ENCODE measurements around the gene ADAM29.
"Not testable (repeated sequence)": the region's sequence is repeated elsewhere in the genome, so short reads cannot be mapped to it uniquely, and the experiment has no call there.

Gene ADAM29

DNA sequence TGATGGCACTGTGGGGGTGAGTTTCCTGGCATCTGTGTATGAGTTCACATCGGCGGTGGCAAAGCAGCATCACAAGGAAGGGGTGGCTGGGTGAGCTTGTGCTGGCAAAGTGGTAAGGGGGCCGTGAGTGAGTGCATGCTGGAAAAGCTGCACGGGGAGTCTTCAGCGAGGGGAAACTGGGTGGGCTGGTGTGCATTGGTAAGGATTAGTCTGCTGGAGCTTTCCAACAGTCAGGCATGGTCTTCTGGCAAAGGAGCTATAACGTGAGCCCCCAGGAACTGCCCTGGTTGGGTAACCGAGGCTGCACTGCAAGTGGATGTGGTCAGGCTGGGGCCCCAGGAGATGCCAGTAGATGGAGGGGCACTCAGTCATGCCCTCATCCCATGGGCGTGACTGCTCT lies 30.7 kb downstream of the ADAM29 start:
- no peak for DNase-seq (ENCODE audit: low read depth)

DNA sequence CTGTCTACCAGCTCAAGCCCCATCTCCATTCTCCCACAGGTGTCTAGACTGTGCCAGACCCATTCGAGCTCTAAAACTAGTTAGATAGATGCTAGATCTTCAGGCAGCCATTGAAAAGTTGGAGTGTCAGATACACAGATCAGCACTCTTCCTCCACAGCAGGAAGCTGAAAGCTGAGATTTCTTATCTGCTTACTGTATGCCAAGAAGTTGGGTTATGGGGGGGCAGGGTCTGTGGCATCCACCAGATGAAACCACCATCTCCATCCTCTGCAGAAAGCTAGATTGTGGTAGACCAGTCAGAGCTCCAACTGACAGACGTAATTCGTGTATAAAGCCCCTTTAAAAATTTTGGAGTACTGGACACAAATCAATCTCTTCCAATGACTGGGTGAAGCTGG lies 54.8 kb downstream of the ADAM29 start:
- no peak for DNase-seq (ENCODE audit: low read depth)

DNA sequence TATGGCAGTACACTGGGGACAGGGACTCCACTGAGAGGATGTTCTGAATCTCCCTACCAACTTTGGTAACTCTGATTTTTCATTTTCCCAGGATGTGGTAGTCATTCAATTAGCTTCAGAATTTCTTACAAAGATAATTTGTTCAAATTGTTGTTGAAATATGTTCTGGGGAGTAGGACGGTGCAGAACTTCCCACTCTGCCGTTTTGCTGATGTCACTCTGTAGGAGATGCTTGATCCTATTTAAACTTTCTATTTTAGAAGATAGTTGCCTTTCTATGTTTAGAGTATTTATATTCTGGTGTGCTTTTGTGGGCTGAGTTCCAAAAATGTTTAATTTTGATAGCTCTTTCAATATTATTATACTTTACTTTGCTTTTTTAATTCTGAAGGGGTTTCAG lies 55.2 kb downstream of the ADAM29 start:
- DNase-seq (ENCODE audit: low read depth): no peak

DNA sequence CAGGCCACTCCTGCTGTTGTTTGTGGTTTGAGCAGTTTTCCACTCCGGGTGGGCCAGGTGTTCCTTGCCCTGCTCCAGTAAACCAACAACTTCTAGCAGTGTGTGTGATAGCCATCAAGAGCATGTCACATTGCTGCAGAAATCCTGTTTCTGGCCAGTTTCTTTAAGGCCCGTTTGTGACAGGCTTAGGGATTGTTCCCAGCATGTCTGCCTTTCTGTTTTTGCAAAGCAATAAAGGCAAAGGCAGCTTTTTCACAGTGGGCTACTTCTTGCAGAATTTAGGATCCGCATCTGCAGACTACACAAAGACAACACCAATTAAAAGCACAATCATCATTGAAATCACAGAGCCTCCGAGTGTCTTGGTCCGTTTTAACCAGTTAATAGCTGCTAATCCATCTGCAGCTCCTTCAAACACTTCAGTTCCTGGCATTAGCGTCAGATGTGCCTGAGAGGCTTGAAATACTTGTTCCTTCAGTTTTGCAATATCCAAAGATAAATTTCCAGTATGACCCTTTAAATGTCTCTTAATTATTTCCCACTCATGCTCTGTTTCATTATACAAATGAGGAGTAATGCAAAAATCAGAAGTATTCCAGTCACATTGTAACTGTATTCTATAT lies 65.1 kb downstream of the ADAM29 start:
- DNase-seq (ENCODE audit: low read depth): no peak

DNA sequence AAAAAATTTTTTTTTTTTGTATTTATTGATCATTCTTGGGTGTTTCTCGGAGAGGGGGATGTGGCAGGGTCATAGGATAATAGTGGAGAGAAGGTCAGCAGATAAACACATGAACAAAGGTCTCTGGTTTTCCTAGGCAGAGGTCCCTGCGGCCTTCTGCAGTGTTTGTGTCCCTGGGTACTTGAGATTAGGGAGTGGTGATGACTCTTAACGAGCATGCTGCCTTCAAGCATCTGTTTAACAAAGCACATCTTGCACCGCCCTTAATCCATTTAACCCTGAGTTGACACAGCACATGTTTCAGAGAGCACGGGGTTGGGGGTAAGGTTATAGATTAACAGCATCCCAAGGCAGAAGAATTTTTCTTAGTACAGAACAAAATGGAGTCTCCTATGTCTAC lies 65.7 kb downstream of the ADAM29 start:
- DNase-seq (ENCODE audit: low read depth): not testable (repeated sequence)

DNA sequence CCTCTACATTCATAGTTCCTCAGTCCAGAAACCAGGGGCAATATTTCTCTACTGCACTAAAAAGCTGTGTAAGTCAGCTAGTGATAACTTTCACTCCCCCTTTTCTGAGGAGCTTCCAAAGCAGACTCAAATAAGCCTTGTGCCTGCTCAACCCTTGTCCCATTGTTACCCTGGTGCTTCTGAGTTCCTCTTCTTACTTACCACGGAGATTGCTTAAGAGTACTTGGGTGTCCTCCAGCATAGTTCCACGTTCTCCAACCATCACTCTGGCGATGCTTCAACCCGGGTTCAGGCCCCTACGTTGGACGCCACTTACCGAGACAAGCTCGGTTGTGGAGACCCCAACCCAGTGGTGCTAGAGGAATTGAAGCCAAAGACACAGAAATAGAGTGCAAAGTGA lies 71.6 kb downstream of the ADAM29 start:
- no peak for DNase-seq (ENCODE audit: low read depth)

DNA sequence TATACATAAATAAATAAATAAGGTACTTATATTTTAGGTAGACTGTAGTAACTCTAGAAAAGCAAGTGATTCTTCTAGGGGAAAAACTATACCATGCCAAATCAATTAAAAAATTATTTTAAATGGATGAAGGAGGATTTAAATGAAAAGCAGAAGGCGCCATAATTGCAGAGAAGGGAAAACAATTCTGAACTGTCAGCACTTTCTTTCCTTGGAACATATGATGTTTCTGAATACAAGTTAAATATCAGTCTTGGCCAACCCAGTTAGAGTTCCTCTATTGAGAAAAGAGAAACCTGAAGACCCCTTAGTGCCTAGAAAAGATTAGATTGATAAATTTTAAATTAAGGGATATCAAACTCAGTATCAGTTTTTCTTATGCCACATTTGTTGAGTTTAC lies 75.8 kb downstream of the ADAM29 start:
- no peak for DNase-seq (ENCODE audit: low read depth)

DNA sequence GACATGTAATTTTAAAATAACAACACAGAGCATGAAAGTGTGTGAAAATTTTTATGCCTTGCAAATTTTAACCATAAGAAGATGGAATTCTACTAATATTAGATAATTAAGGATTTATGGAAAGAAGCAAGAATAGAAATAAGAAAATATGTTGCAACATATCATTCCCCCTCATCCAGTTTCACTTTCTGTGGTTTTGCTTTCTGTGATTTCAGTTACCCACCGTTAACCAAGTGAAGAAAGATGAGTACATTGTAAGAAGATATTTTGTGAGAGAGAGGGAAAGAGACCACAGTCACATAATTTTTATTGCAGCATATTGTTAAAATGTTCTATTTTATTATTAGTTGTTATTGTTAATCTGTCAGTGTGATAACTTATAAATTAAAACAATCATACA lies 77.9 kb downstream of the ADAM29 start:
- no peak for DNase-seq (ENCODE audit: low read depth)

DNA sequence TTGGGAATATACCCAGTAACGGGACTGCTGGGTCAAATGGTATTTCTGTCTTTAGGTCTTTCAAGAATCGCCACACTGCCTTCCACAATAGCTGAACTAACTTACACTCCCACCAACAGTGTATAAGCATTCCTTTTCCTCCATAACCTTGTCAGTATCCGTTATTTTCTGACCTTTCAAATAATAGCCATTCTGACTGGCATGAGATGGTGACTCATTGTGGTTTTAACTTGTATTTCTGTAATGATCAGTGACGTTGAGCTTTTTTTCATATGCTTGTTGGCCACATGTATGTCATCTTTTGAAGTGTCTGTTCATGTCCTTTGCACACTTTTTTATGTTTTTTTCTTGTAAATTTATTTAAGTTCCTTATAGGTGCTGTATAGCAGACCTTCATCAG lies 81.2 kb downstream of the ADAM29 start:
- DNase-seq (ENCODE audit: low read depth): peak; percentile 42

DNA sequence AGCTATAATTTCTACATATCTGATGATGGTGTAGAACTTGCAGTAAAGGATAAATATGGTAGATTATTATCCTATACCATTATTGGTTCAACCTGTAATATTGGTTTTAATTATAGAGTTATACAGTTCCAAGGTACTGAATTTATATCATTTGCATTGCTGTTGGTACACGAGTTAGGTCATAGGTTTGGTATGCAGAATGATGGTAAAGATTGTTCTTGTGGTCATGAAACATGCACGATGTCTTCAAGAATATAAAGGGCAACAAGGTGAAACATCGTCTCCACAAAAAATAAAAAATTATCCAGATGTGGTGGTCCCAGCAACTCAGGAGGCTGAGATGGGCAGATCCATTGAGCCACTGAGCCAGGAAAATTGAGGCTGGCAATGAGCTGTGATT lies 99.6 kb downstream of the ADAM29 start:
- DNase-seq (ENCODE audit: low read depth): no peak

DNA sequence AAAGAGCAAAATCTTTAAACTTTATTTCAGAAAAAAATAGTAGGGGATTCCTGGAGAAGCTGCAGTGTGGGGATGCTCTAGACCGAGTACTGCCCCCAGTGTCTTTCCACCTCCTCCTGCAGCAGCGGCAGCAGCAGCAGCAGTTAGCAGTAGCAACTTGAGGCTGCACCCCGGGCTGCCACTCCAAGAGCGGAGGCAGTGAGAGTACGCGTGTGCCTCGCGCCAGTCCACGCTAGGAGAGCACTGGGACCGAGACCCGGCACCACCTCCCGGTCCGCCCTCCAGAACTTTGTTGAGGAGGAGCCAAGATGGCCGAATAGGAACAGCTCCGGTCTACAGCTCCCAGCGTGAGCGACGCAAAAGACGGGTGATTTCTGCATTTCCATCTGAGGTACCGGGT lies 101.3 kb downstream of the ADAM29 start:
- DNase-seq (ENCODE audit: low read depth): not testable (repeated sequence)

Measured in HS-5 (cell line).